ENCODE measurements around the gene AP1S3. TPM values are rescaled to one million over a fixed set of nuclear protein-coding genes. Genes with fewer than 3 reads are reported as not detected.

Gene AP1S3
- total and polyA plus RNA-seq, 2 donors (not counting 3 experiments of a cell fraction or from before 2014, with no cell fraction given) = 0.69 to 3.8 TPM

DNA sequence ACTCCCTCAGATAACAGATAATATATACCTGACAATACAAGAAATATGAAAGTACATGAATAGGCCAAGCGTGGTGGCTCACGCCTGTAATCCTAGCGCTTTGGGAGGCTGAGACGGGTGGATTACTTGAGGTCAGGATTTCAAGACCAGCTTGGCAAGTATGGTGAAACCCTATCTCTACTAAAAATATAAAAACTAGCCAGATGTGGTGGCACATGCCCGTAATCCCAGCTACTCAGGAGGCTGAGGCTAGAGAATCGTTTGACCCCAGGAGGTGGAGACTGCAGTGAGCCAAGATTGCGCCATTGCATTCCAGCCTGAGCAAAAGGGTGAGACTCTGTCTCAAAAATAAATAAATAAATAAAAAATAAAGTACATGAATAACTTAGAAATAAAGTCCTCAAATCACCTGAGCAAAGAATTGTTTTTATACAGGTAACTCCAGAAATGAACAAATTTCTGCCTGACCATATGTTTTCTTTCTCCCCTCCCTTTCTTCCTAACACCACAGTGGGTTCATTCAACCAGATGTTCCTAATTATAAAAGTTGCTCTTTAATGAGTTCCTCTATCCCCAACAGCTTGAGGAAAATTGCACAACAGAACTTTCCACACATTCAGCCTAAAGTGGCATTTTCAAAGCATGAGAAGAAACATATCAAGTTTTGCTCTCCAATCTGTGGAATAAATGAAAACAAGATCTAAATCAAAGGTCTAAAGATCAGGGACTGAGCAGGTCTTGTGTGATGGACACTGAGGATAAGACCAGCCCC is 33.6 kb upstream of the AP1S3 start:
- ChIA-PET POLR2A (no interaction called here), CTCF (interaction anchor here (1.4 to 1.5 kb wide), 2 partner anchors 10 kb away, joined by 3 read pairs; no protein-coding TSS in a partner anchor)
- H3K4me2 ChIP-seq (ENCODE audit: insufficient read depth, low read length) = no peak overlapping the region
- no TSS peak for BruUV-seq (replicated peaks)
- no peak overlapping the region for H3K4me3 ChIP-seq (replicated peaks in 1 of 3; ENCODE audit: insufficient read depth in 1 of 3, low read depth in 1 of 3, low read length in 3 of 3)
- intact Hi-C loops (cut with micrococcal nuclease) (no loop called here), dilution Hi-C loops (cut with MboI; ENCODE audit: extremely low pct_ligation_motif_present, low sequenced_read_pairs) (no loop called here)
- FAIRE-seq (peak; percentile 4), DNase-seq (ENCODE audit: low read depth, low spot score) (no peak)
- no peaks in the 10 kb centered on the region for H3K27me3 ChIP-seq (ENCODE audit: control insufficient read depth in 2 of 2, insufficient read depth in 2 of 2, low read length in 2 of 2)
- no peaks in the 10 kb centered on the region for H4K20me1 ChIP-seq (replicated peaks; ENCODE audit: control insufficient read depth, extremely low read depth, insufficient read depth, low read length)
- peaks cover 5 to 14% of the 10 kb centered on the region in 2 experiments for H3K36me3 ChIP-seq (ENCODE audit: control insufficient read depth in 2 of 2, extremely low read depth in 1 of 2, insufficient read depth in 2 of 2, low read length in 2 of 2)
- H2AFZ ChIP-seq (ENCODE audit: low read depth, low read length) = no peak overlapping the region
- no peak overlapping the region for H3K27ac ChIP-seq (ENCODE audit: insufficient read depth, low read depth, low read length)
- no peaks in the 10 kb centered on the region for H3K9me1 ChIP-seq (replicated peaks; ENCODE audit: control insufficient read depth, extremely low read depth, insufficient read depth, low read length)
- TF ChIP-seq MYC (IDR thresholded peaks at IDR 0.05; ENCODE audit: low read depth, low read length) (no peak), GATA2 (IDR thresholded peaks at IDR 0.05; ENCODE audit: insufficient read depth, insufficient read length, low read depth, low read length) (no peak), POLR2A (IDR thresholded peaks at IDR 0.05; ENCODE audit: low read depth, low read length) (no peak), POLR2AphosphoS5 (IDR thresholded peaks at IDR 0.05; ENCODE audit: insufficient read depth, low read depth, low read length) (no peak), EZH2 (IDR thresholded peaks at IDR 0.05; ENCODE audit: borderline replicate concordance, low read depth, low read length, severe bottlenecking) (no peak), FOS (IDR thresholded peaks at IDR 0.05; ENCODE audit: borderline replicate concordance, insufficient read depth, low read length) (no peak), JUN (IDR thresholded peaks at IDR 0.05; ENCODE audit: borderline replicate concordance, insufficient read depth, insufficient read length, low read depth) (no peak)
- TF ChIP-seq, protein P1, sequence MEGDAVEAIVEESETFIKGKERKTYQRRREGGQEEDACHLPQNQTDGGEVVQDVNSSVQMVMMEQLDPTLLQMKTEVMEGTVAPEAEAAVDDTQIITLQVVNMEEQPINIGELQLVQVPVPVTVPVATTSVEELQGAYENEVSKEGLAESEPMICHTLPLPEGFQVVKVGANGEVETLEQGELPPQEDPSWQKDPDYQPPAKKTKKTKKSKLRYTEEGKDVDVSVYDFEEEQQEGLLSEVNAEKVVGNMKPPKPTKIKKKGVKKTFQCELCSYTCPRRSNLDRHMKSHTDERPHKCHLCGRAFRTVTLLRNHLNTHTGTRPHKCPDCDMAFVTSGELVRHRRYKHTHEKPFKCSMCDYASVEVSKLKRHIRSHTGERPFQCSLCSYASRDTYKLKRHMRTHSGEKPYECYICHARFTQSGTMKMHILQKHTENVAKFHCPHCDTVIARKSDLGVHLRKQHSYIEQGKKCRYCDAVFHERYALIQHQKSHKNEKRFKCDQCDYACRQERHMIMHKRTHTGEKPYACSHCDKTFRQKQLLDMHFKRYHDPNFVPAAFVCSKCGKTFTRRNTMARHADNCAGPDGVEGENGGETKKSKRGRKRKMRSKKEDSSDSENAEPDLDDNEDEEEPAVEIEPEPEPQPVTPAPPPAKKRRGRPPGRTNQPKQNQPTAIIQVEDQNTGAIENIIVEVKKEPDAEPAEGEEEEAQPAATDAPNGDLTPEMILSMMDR (IDR thresholded peaks at IDR 0.05; ENCODE audit: extremely low read depth in 1 of 2, insufficient read depth in 1 of 2, low read depth in 1 of 2, low read length in 2 of 2) = no peak
- TF ChIP-seq, protein P2, sequence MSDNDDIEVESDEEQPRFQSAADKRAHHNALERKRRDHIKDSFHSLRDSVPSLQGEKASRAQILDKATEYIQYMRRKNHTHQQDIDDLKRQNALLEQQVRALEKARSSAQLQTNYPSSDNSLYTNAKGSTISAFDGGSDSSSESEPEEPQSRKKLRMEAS (IDR thresholded peaks at IDR 0.05; ENCODE audit: insufficient read depth, insufficient read length) = no peak
- H3K9ac ChIP-seq (replicated peaks; ENCODE audit: extremely low read depth, insufficient read depth, low read length) = no peak overlapping the region
- H3K79me2 ChIP-seq (ENCODE audit: control insufficient read depth, insufficient read depth, low read length) = no peaks in the 10 kb centered on the region
- no peaks in the 10 kb centered on the region for H3K4me1 ChIP-seq (ENCODE audit: control insufficient read depth, extremely low read depth, insufficient read depth, low read length)
- H3K9me3 ChIP-seq (replicated peaks; ENCODE audit: control insufficient read depth, insufficient read depth, low read length) = no peaks in the 10 kb centered on the region
